ENCODE results near the gene ALOX15. TPM values are rescaled to one million over a fixed set of nuclear protein-coding genes. Genes with fewer than 3 reads are reported as not detected.

ALOX15 gene
- total and polyA plus RNA-seq, 10 of the 15 experiments (the other 5 are each of a cell fraction or from before 2014, with no cell fraction given): 0.05 to 1.0 (median 0.24) TPM

GRCh38 chr17:4582101-4582501 lies 59.4 kb downstream of the ALOX15 start:
- no peak for TF ChIP-seq PAX5 (IDR thresholded peaks at IDR 0.05; ENCODE audit: borderline replicate concordance, low read depth, low read length)
- no peak for TF ChIP-seq TARDBP (IDR thresholded peaks at IDR 0.05; ENCODE audit: borderline replicate concordance)
- TF ChIP-seq NR2F1 (conservative IDR thresholded peaks at IDR 0.05): no peak
- no peak for TF ChIP-seq MTA3 (IDR thresholded peaks at IDR 0.05; ENCODE audit: borderline replicate concordance, low read length)
- no peak for TF ChIP-seq LARP7 (IDR thresholded peaks at IDR 0.05)
- no peak for TF ChIP-seq CHD4 (IDR thresholded peaks at IDR 0.05)
- TF ChIP-seq HSF1 (IDR thresholded peaks at IDR 0.05; ENCODE audit: low read depth, low read length): no peak
- no peak for TF ChIP-seq ZNF24 (IDR thresholded peaks at IDR 0.05)
- no peak for TF ChIP-seq ESRRA (IDR thresholded peaks at IDR 0.05; ENCODE audit: low read length)
- TF ChIP-seq ATF7 (IDR thresholded peaks at IDR 0.05; ENCODE audit: low read depth): no peak
- intact Hi-C loops (cut with micrococcal nuclease; ENCODE audit: unreplicated experiment): no loop called here
- in situ Hi-C loops (cut with MboI): no loop called here
- H3K79me2 ChIP-seq (ENCODE audit: control insufficient read depth, insufficient read depth, low read length): no peaks in the 10 kb centered on the region
- BruUV-seq (replicated peaks): no TSS peak
- H3K9me3 ChIP-seq (replicated peaks; ENCODE audit: control insufficient read depth, insufficient read depth, low read length): no peaks in the 10 kb centered on the region; the same call in 2 of the 3 replicates
- H3K27ac ChIP-seq (ENCODE audit: control insufficient read depth, insufficient read depth): no peak overlapping the region
- POLR2A ChIA-PET: no interaction called here
- no peaks in the 10 kb centered on the region for H3K36me3 ChIP-seq (ENCODE audit: control insufficient read depth in 2 of 2, insufficient read depth in 2 of 2, low read length in 1 of 2)
- H4K20me1 ChIP-seq (ENCODE audit: control insufficient read depth, insufficient read depth): no peaks in the 10 kb centered on the region; the same call in none of the 2 replicates
- FAIRE-seq: no peak
- 14% methylated on average over 7 of the region's 7 CpGs for WGBS (ENCODE audit: insufficient coverage, insufficient replicate concordance, low lambda C conversion rate, missing lambda C conversion rate)
- DNase-seq (ENCODE audit: low read depth, low spot score): no peak
- no peak overlapping the region for H3K4me3 ChIP-seq
- H3K4me2 ChIP-seq (ENCODE audit: control insufficient read depth, insufficient read depth): no peak overlapping the region
- no peak overlapping the region for H2AFZ ChIP-seq (ENCODE audit: control insufficient read depth, low read depth, low read length)
- SMC1A ChIA-PET (ENCODE audit: uncharacterized antibody, unreplicated experiment): no interaction called here
- H3K9ac ChIP-seq (ENCODE audit: control insufficient read depth, insufficient read depth, low read length): no peak overlapping the region
- no peaks in the 10 kb centered on the region for H3K4me1 ChIP-seq (ENCODE audit: control insufficient read depth, insufficient read depth, low read length)
- ATAC-seq: no peak
- H3K27me3 ChIP-seq (replicated peaks in 1 of 2; ENCODE audit: control insufficient read depth in 2 of 2, insufficient read depth in 2 of 2, low read length in 1 of 2): peaks cover 8% of the 10 kb centered on the region in 2 experiments; a peak in 3 of 4 replicates
- RAD21 ChIA-PET (ENCODE audit: unreplicated experiment): no interaction called here
- CTCF ChIA-PET: no interaction called here

Small RNAs within 50 kb of the gene (small RNA-seq; reads per million reads assigned to genes)
- gene RNU6-955P: not detected

Other genes with a start within 250 kb of the ALOX15 start
Only the 7 nearest of the 16 such genes appear.
- 98.5 and 120 TPM in 2 replicates for gene MYBBP1A, start 86.3 kb downstream of the ALOX15 start, total RNA-seq (2014; rRNA removed)
- gene MYBBP1A, start 86.3 kb downstream of the ALOX15 start, total RNA-seq (2014; rRNA removed; fragmentation: Illumina TruSeq; extraction: Trizol): 30.7 and 40.5 TPM in 2 replicates
- gene MYBBP1A, start 86.3 kb downstream of the ALOX15 start, total RNA-seq (2021): 115 and 121 TPM in 2 replicates
- gene MYBBP1A, start 86.3 kb downstream of the ALOX15 start, polyA plus RNA-seq (2011; rRNA removed): 13.1 and 29.5 TPM in 2 replicates
- 17.8 and 54.2 TPM in 2 replicates for gene MYBBP1A, start 86.3 kb downstream of the ALOX15 start, polyA plus RNA-seq (2014; fragmentation: Illumina TruSeq; extraction: Trizol)
- 1 to 10 TPM; 2.5 to 4.2 TPM for gene MYBBP1A, start 86.3 kb downstream of the ALOX15 start, polyA plus RNA-seq (2014; fragmentation: Nextera tagmentation; extraction: Ambion mirVana)
- 89.0 and 126 TPM in 2 replicates for gene MYBBP1A, start 86.3 kb downstream of the ALOX15 start, polyA plus RNA-seq (2014; rRNA removed)
- gene MYBBP1A, start 86.3 kb downstream of the ALOX15 start, polyA plus RNA-seq (2016; fragmentation: Nextera tagmentation; extraction: Ambion mirVana): 100 to 1,000 TPM; 118 to 120 TPM
- 0.82 TPM in 1 of 2 replicates, not detected in the other for gene GGT6, start 81.1 kb downstream of the ALOX15 start, total RNA-seq (2014; rRNA removed)
- 0.13 TPM in 1 of 2 replicates, not detected in the other for gene GGT6, start 81.1 kb downstream of the ALOX15 start, total RNA-seq (2014; rRNA removed; fragmentation: Illumina TruSeq; extraction: Trizol)
- 0.16 and 0.26 TPM in 2 replicates for gene GGT6, start 81.1 kb downstream of the ALOX15 start, total RNA-seq (2021)
- gene GGT6, start 81.1 kb downstream of the ALOX15 start, polyA plus RNA-seq (2011; rRNA removed): not detected in 2 replicates
- gene GGT6, start 81.1 kb downstream of the ALOX15 start, polyA plus RNA-seq (2014; fragmentation: Illumina TruSeq; extraction: Trizol): 0.01 TPM in 1 of 2 replicates, not detected in the other
- gene GGT6, start 81.1 kb downstream of the ALOX15 start, polyA plus RNA-seq (2014; fragmentation: Nextera tagmentation; extraction: Ambion mirVana): not detected
- 0.19 and 0.22 TPM in 2 replicates for gene GGT6, start 81.1 kb downstream of the ALOX15 start, polyA plus RNA-seq (2014; rRNA removed)
- under 1 TPM in 1 of 2 experiments, not detected in 1; 0.12 TPM for gene GGT6, start 81.1 kb downstream of the ALOX15 start, polyA plus RNA-seq (2016; fragmentation: Nextera tagmentation; extraction: Ambion mirVana)
- gene SMTNL2, start 57.1 kb downstream of the ALOX15 start, total RNA-seq (2014; rRNA removed): not detected in 2 replicates
- not detected in 2 replicates for gene SMTNL2, start 57.1 kb downstream of the ALOX15 start, total RNA-seq (2014; rRNA removed; fragmentation: Illumina TruSeq; extraction: Trizol)
- gene SMTNL2, start 57.1 kb downstream of the ALOX15 start, total RNA-seq (2021): not detected in 2 replicates
- not detected in 2 replicates for gene SMTNL2, start 57.1 kb downstream of the ALOX15 start, polyA plus RNA-seq (2011; rRNA removed)
- not detected in 2 replicates for gene SMTNL2, start 57.1 kb downstream of the ALOX15 start, polyA plus RNA-seq (2014; fragmentation: Illumina TruSeq; extraction: Trizol)
- not detected for gene SMTNL2, start 57.1 kb downstream of the ALOX15 start, polyA plus RNA-seq (2014; fragmentation: Nextera tagmentation; extraction: Ambion mirVana)
- gene SMTNL2, start 57.1 kb downstream of the ALOX15 start, polyA plus RNA-seq (2014; rRNA removed): not detected in 2 replicates
- gene SMTNL2, start 57.1 kb downstream of the ALOX15 start, polyA plus RNA-seq (2016; fragmentation: Nextera tagmentation; extraction: Ambion mirVana): not detected
- 21.2 and 22.7 TPM in 2 replicates for gene PELP1, start 62.5 kb upstream of the ALOX15 start, total RNA-seq (2014; rRNA removed)
- 8.0 and 9.0 TPM in 2 replicates for gene PELP1, start 62.5 kb upstream of the ALOX15 start, total RNA-seq (2014; rRNA removed; fragmentation: Illumina TruSeq; extraction: Trizol)
- 92.7 and 100 TPM in 2 replicates for gene PELP1, start 62.5 kb upstream of the ALOX15 start, total RNA-seq (2021)
- gene PELP1, start 62.5 kb upstream of the ALOX15 start, polyA plus RNA-seq (2011; rRNA removed): 7.3 and 11.6 TPM in 2 replicates
- gene PELP1, start 62.5 kb upstream of the ALOX15 start, polyA plus RNA-seq (2014; fragmentation: Illumina TruSeq; extraction: Trizol): 7.4 and 21.1 TPM in 2 replicates
- 1 to 10 TPM in 1 of 2 experiments, under 1 TPM in 1; 0.55 to 1.2 TPM for gene PELP1, start 62.5 kb upstream of the ALOX15 start, polyA plus RNA-seq (2014; fragmentation: Nextera tagmentation; extraction: Ambion mirVana)
- gene PELP1, start 62.5 kb upstream of the ALOX15 start, polyA plus RNA-seq (2014; rRNA removed): 21.9 and 25.3 TPM in 2 replicates
- 10 to 100 TPM; 21.7 to 23.8 TPM for gene PELP1, start 62.5 kb upstream of the ALOX15 start, polyA plus RNA-seq (2016; fragmentation: Nextera tagmentation; extraction: Ambion mirVana)
- gene ARRB2, start 69.0 kb upstream of the ALOX15 start, total RNA-seq (2014; rRNA removed): 43.9 and 45.7 TPM in 2 replicates
- 39.8 and 42.7 TPM in 2 replicates for gene ARRB2, start 69.0 kb upstream of the ALOX15 start, total RNA-seq (2014; rRNA removed; fragmentation: Illumina TruSeq; extraction: Trizol)
- 70.0 and 75.2 TPM in 2 replicates for gene ARRB2, start 69.0 kb upstream of the ALOX15 start, total RNA-seq (2021)
- 27.3 and 43.5 TPM in 2 replicates for gene ARRB2, start 69.0 kb upstream of the ALOX15 start, polyA plus RNA-seq (2011; rRNA removed)
- 50.3 and 68.4 TPM in 2 replicates for gene ARRB2, start 69.0 kb upstream of the ALOX15 start, polyA plus RNA-seq (2014; fragmentation: Illumina TruSeq; extraction: Trizol)
- 1 to 10 TPM; 6.5 to 7.3 TPM for gene ARRB2, start 69.0 kb upstream of the ALOX15 start, polyA plus RNA-seq (2014; fragmentation: Nextera tagmentation; extraction: Ambion mirVana)
- gene ARRB2, start 69.0 kb upstream of the ALOX15 start, polyA plus RNA-seq (2014; rRNA removed): 55.4 and 69.2 TPM in 2 replicates
- 10 to 100 TPM; 29.6 to 31.2 TPM for gene ARRB2, start 69.0 kb upstream of the ALOX15 start, polyA plus RNA-seq (2016; fragmentation: Nextera tagmentation; extraction: Ambion mirVana)
- 31.9 and 32.3 TPM in 2 replicates for gene MED11, start 89.8 kb upstream of the ALOX15 start, total RNA-seq (2014; rRNA removed)
- gene MED11, start 89.8 kb upstream of the ALOX15 start, total RNA-seq (2014; rRNA removed; fragmentation: Illumina TruSeq; extraction: Trizol): 34.9 and 35.1 TPM in 2 replicates
- gene MED11, start 89.8 kb upstream of the ALOX15 start, total RNA-seq (2021): 18.4 and 22.4 TPM in 2 replicates
- gene MED11, start 89.8 kb upstream of the ALOX15 start, polyA plus RNA-seq (2011; rRNA removed): 26.3 and 33.1 TPM in 2 replicates
- gene MED11, start 89.8 kb upstream of the ALOX15 start, polyA plus RNA-seq (2014; fragmentation: Illumina TruSeq; extraction: Trizol): 26.8 and 31.4 TPM in 2 replicates
- 10 to 100 TPM; 41.3 to 45.9 TPM for gene MED11, start 89.8 kb upstream of the ALOX15 start, polyA plus RNA-seq (2014; fragmentation: Nextera tagmentation; extraction: Ambion mirVana)
- 35.4 and 40.0 TPM in 2 replicates for gene MED11, start 89.8 kb upstream of the ALOX15 start, polyA plus RNA-seq (2014; rRNA removed)
- 10 to 100 TPM; 36.9 to 44.3 TPM for gene MED11, start 89.8 kb upstream of the ALOX15 start, polyA plus RNA-seq (2016; fragmentation: Nextera tagmentation; extraction: Ambion mirVana)
- not detected in 2 replicates for gene ZMYND15, start 98.2 kb upstream of the ALOX15 start, total RNA-seq (2014; rRNA removed)
- 0.04 and 0.05 TPM in 2 replicates for gene ZMYND15, start 98.2 kb upstream of the ALOX15 start, total RNA-seq (2014; rRNA removed; fragmentation: Illumina TruSeq; extraction: Trizol)
- gene ZMYND15, start 98.2 kb upstream of the ALOX15 start, total RNA-seq (2021): 0.08 and 0.11 TPM in 2 replicates
- 0.04 TPM in 1 of 2 replicates, not detected in the other for gene ZMYND15, start 98.2 kb upstream of the ALOX15 start, polyA plus RNA-seq (2011; rRNA removed)
- gene ZMYND15, start 98.2 kb upstream of the ALOX15 start, polyA plus RNA-seq (2014; fragmentation: Illumina TruSeq; extraction: Trizol): 0.03 TPM in 1 of 2 replicates, not detected in the other
- not detected for gene ZMYND15, start 98.2 kb upstream of the ALOX15 start, polyA plus RNA-seq (2014; fragmentation: Nextera tagmentation; extraction: Ambion mirVana)
- 0.17 and 0.19 TPM in 2 replicates for gene ZMYND15, start 98.2 kb upstream of the ALOX15 start, polyA plus RNA-seq (2014; rRNA removed)
- under 1 TPM in 1 of 2 experiments, not detected in 1; 0.07 TPM for gene ZMYND15, start 98.2 kb upstream of the ALOX15 start, polyA plus RNA-seq (2016; fragmentation: Nextera tagmentation; extraction: Ambion mirVana)